C4-2B (cell line): ENCODE data around the gene TSR1.

Experiments used
- ZFX ChIP-seq: fragments of 450-650 bp; IDR thresholded peaks from 2 replicates; pipeline ENCODE4 v1.6.1; 2017
- TF ChIP-seq, protein P1 (sequence below): fragments of 450-650 bp; conservative IDR thresholded peaks from 2 replicates; pipeline ENCODE4 v1.5.1; 2017; ENCODE audit warnings: mild to moderate bottlenecking

DNA sequence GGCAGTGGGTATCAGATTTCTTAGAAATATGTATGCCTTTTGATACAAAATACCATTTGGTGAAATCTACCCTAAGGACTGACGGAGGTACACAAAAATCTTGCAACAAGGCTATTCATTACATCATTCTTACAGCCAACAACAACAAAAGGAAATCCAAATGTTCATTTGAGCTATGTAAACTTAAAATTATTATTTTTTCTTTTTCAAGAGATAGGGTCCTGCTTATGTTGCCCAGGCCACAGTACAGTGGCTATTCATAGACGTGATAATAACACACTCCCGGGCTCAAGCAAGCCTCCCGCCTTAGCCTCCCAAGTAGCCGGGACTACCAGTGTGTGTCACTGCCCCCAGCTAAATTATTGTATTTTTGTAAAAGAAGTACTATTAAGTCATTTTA lies 23.5 kb downstream of the TSR1 start:
- TF ChIP-seq, protein P1, sequence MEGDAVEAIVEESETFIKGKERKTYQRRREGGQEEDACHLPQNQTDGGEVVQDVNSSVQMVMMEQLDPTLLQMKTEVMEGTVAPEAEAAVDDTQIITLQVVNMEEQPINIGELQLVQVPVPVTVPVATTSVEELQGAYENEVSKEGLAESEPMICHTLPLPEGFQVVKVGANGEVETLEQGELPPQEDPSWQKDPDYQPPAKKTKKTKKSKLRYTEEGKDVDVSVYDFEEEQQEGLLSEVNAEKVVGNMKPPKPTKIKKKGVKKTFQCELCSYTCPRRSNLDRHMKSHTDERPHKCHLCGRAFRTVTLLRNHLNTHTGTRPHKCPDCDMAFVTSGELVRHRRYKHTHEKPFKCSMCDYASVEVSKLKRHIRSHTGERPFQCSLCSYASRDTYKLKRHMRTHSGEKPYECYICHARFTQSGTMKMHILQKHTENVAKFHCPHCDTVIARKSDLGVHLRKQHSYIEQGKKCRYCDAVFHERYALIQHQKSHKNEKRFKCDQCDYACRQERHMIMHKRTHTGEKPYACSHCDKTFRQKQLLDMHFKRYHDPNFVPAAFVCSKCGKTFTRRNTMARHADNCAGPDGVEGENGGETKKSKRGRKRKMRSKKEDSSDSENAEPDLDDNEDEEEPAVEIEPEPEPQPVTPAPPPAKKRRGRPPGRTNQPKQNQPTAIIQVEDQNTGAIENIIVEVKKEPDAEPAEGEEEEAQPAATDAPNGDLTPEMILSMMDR: no peak
- TF ChIP-seq ZFX: no peak
